Endothelial cell of umbilical vein (primary cell): ENCODE data around the gene ERCC2.

Source experiments
- EZH2 ChIP-seq: IDR thresholded peaks from 2 replicates; pipeline ENCODE4 v1.6.1; 2012; ENCODE audit warnings: borderline replicate concordance, low read depth, mild to moderate bottlenecking, moderate library complexity, low read length, inconsistent platforms; ENCODE audit not compliant: severe bottlenecking
- FOS ChIP-seq: IDR thresholded peaks from 2 replicates; pipeline ENCODE4 v1.6.1; 2011; ENCODE audit warnings: mild to moderate bottlenecking, low read length, moderate library complexity, borderline replicate concordance; ENCODE audit not compliant: insufficient read depth
- GATA2 ChIP-seq: IDR thresholded peaks from 2 replicates; pipeline ENCODE4 v1.7.0; 2011; ENCODE audit warnings: low read depth, mild to moderate bottlenecking, moderate library complexity, mixed read lengths, low read length; ENCODE audit not compliant: insufficient read length, insufficient read depth
- JUN ChIP-seq: IDR thresholded peaks from 2 replicates; pipeline ENCODE4 v1.6.1; 2011; ENCODE audit warnings: borderline replicate concordance, low read depth; ENCODE audit not compliant: insufficient read length, insufficient read depth
- MYC ChIP-seq: IDR thresholded peaks from one replicate; pipeline ENCODE4 v1.6.1; 2011; ENCODE audit warnings: mild to moderate bottlenecking, low read depth, low read length
- POLR2A ChIP-seq: IDR thresholded peaks from 2 replicates; pipeline ENCODE4 v1.6.1; 2012; ENCODE audit warnings: low read depth, mild to moderate bottlenecking, control low read depth, low read length
- POLR2AphosphoS5 ChIP-seq: IDR thresholded peaks from 2 replicates; pipeline ENCODE4 v1.6.1; 2012; ENCODE audit warnings: low read depth, mild to moderate bottlenecking, control low read depth, low read length, moderate library complexity; ENCODE audit not compliant: insufficient read depth
- TF ChIP-seq, protein P1 (sequence below), 2 donors: IDR thresholded peaks; 1 replicate in 1 of 2; 2 replicates in 1 of 2; pipeline ENCODE4 v1.5.1; 2011; ENCODE audit warnings: low read length in 2 of 2, mild to moderate bottlenecking in 2 of 2, moderate library complexity in 2 of 2, control low read depth in 1 of 2, inconsistent platforms in 1 of 2, low read depth in 1 of 2; ENCODE audit not compliant: insufficient read depth in 1 of 2; ENCODE audit errors: extremely low read depth in 1 of 2
- TF ChIP-seq, protein P2 (sequence below): IDR thresholded peaks from 2 replicates; pipeline ENCODE4 v1.6.1; 2011; ENCODE audit not compliant: insufficient read depth, insufficient read length

DNA sequence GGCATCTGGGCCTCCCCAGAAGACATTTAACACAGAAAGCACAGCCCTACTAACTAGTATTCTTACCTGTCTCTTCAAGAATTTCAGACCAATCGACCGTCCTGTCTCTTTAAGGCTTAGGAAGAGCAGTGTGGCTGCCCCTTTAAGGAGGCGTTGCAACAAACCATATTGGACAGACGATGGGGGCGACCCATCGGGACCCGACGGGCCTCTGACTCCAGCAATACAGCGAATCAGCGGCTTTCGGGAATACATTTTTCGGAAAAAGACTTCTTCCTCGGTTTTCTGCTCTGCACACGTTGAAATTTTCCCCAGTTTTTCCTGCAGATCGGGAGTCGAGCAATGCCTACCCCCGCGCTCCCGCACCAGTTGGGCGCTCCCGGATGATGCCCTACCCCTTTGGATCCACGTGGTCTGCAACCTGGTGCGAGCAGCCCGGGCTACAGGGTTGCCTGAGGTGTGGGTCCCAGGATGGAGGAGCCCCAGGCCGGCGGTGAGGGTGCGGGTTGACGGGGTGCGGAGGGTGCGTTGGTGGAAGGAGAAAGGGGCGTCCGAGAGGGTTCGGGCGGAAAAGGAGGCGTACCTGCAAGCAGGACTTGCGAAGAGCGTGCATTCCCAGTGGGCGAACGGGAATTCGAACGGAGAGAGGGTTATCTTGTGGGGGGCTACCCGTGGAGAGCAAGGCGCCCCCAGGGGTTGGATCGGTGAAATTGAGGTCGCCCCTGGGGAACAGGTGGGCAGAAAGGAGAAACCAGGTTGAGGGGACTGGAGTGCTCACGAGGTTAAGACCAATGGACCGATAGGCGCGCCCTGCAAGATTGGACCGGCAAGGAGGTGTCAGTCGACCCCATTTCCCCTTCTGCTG, 36.1 kb upstream of the ERCC2 start, which contains the start of gene POLR1G:
- TF ChIP-seq, protein P1, sequence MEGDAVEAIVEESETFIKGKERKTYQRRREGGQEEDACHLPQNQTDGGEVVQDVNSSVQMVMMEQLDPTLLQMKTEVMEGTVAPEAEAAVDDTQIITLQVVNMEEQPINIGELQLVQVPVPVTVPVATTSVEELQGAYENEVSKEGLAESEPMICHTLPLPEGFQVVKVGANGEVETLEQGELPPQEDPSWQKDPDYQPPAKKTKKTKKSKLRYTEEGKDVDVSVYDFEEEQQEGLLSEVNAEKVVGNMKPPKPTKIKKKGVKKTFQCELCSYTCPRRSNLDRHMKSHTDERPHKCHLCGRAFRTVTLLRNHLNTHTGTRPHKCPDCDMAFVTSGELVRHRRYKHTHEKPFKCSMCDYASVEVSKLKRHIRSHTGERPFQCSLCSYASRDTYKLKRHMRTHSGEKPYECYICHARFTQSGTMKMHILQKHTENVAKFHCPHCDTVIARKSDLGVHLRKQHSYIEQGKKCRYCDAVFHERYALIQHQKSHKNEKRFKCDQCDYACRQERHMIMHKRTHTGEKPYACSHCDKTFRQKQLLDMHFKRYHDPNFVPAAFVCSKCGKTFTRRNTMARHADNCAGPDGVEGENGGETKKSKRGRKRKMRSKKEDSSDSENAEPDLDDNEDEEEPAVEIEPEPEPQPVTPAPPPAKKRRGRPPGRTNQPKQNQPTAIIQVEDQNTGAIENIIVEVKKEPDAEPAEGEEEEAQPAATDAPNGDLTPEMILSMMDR (IDR thresholded peaks at IDR 0.05; ENCODE audit: extremely low read depth in 1 of 2, insufficient read depth in 1 of 2, low read depth in 1 of 2, low read length in 2 of 2): no peak
- TF ChIP-seq POLR2A: peak; percentile 42
- no peak for TF ChIP-seq GATA2
- peak; percentile 64 for TF ChIP-seq POLR2AphosphoS5
- TF ChIP-seq, protein P2, sequence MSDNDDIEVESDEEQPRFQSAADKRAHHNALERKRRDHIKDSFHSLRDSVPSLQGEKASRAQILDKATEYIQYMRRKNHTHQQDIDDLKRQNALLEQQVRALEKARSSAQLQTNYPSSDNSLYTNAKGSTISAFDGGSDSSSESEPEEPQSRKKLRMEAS: peak; percentile 93
- TF ChIP-seq JUN: no peak
- TF ChIP-seq MYC: peak; percentile 95
- no peak for TF ChIP-seq EZH2
- TF ChIP-seq FOS: no peak
